ENCODE results near the gene MARCHF6. TPM values are rescaled to one million over a fixed set of nuclear protein-coding genes. Genes with fewer than 3 reads are reported as not detected.
"Not testable (repeated sequence)": the region's sequence is repeated elsewhere in the genome, so short reads cannot be mapped to it uniquely, and the experiment has no call there.

MARCHF6 gene
- total and polyA plus RNA-seq, 4 experiments from 2014 or later, result 25.4 to 203 (median 126) TPM

DNA sequence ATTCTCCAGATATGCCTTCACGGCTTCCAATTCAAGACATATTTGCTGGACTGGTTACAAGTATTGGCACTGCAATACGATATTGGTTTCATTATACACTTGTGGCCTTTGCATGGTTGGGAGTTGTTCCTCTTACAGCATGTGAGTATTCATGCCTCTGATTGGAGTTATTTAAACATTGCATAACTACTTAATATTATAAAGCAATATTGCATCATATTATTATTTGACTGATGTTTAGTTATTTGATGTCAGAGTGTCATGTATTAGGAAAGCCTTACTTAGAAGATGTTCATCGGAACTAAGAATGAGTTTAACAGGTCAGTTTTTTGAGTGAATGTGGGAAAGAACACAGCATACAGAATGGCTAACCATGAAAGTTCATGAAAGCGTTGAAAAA, 28.3 kb downstream of the MARCHF6 start:
- no peaks in the 10 kb centered on the region for H3K27me3 ChIP-seq (ENCODE audit: insufficient read depth, low read length)
- H3K27ac Mint-ChIP-seq, result no peak overlapping the region
- H3K36me3 Mint-ChIP-seq, result peaks cover 20 to 59% of the 10 kb centered on the region in 2 donors
- H3K4me1 ChIP-seq (ENCODE audit: insufficient read depth, low read length), result peaks cover 9% of the 10 kb centered on the region
- H3K4me3 Mint-ChIP-seq, result no peak overlapping the region
- CTCF ChIA-PET (ENCODE audit: partially characterized antibody), result no interaction called here
- peaks cover 23 to 30% (median 25%) of the 10 kb centered on the region in 4 donors for H3K4me1 Mint-ChIP-seq
- H3K9me3 ChIP-seq (ENCODE audit: control insufficient read depth in 1 of 2, low read length in 2 of 2), result no peaks in the 10 kb centered on the region
- no peak overlapping the region for H3K4me3 ChIP-seq (ENCODE audit: low read length in 2 of 2)
- H3K9me3 Mint-ChIP-seq, result no peaks in the 10 kb centered on the region
- DNase-seq, result no peak
- peaks cover 23% of the 10 kb centered on the region for H3K36me3 ChIP-seq (ENCODE audit: insufficient read depth, low read length)
- no peaks in the 10 kb centered on the region for H3K27me3 Mint-ChIP-seq
- POLR2A ChIA-PET (ENCODE audit: partially characterized antibody), result no interaction called here
- intact Hi-C loops (cut with micrococcal nuclease), result no loop called here
- no peak overlapping the region for H3K27ac ChIP-seq (ENCODE audit: low read depth, low read length)

DNA sequence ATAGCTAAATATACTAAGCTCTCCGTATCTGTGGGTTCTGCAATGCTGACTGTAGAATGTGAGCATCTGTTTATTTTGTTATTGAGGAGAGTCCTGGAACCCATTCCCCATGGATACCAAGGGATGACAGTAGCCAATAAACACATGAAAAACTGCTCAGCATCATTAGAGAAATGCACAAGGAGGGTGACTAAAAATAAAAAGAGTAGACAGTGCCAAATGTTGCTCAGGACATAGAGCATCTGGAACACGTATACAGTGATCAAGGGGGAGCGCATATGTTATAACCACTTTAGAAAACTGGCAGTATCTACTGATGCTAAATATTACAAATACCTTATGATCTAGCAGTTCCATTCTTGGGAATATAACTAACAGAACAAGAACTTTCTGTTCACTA, 31.0 kb downstream of the MARCHF6 start:
- peak overlapping the region in 1 of 7 donors; percentile 6 for H3K27ac Mint-ChIP-seq
- POLR2A ChIA-PET (ENCODE audit: partially characterized antibody), result no interaction called here
- intact Hi-C loops (cut with micrococcal nuclease), result no loop called here
- Histone ChIP-seq H3K36me3 (ENCODE audit: insufficient read depth, low read length) (peaks cover 38% of the 10 kb centered on the region), H3K27me3 (ENCODE audit: insufficient read depth, low read length) (no peaks in the 10 kb centered on the region), H3K9me3 (ENCODE audit: control insufficient read depth in 1 of 2, low read length in 2 of 2) (no peaks in the 10 kb centered on the region), H3K4me1 (ENCODE audit: insufficient read depth, low read length) (no peaks in the 10 kb centered on the region), H3K27ac (ENCODE audit: low read depth, low read length) (no peak overlapping the region), H3K4me3 (ENCODE audit: low read length in 2 of 2) (no peak overlapping the region)
- CTCF ChIA-PET (ENCODE audit: partially characterized antibody), result interaction anchor here (2.3 kb wide), 1 partner anchor 100 kb away, joined by 6 read pairs; no protein-coding TSS in a partner anchor
- no peaks in the 10 kb centered on the region for H3K27me3 Mint-ChIP-seq
- no peak overlapping the region for H3K4me3 Mint-ChIP-seq
- H3K9me3 Mint-ChIP-seq, result no peaks in the 10 kb centered on the region
- DNase-seq, result no peak
- peaks cover 16 to 58% of the 10 kb centered on the region in 2 donors for H3K36me3 Mint-ChIP-seq
- peaks cover 12 to 16% (median 13%) of the 10 kb centered on the region in 4 donors for H3K4me1 Mint-ChIP-seq

DNA sequence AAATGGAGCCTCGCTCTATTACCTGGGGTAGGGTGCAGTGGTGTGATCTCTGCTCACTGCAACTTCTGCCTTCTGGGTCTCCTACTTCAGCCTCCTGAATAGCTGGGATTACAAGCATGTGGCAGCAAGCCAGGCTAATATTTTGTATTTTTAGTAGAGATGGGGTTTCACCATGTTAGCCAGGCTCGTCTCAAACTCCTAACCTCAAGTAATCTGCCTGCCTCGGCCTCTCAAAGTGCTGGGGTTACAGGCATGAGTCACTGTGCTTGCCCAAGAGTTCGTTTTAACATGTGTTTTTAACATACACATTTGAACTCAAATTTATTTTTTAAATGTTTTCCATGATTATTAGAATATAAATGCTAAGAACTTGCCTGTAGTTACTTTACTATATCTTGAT, 34.2 kb downstream of the MARCHF6 start:
- H3K4me1 ChIP-seq (ENCODE audit: insufficient read depth, low read length), result no peaks in the 10 kb centered on the region
- H3K9me3 Mint-ChIP-seq, result no peaks in the 10 kb centered on the region
- no peak overlapping the region for H3K4me3 ChIP-seq (ENCODE audit: low read length in 2 of 2)
- H3K4me1 Mint-ChIP-seq, result peaks cover 5 to 8% (median 7%) of the 10 kb centered on the region in 4 donors
- H3K36me3 Mint-ChIP-seq, result peaks cover 26 to 70% of the 10 kb centered on the region in 2 donors
- H3K4me3 Mint-ChIP-seq, result no peak overlapping the region
- ChIA-PET CTCF (ENCODE audit: partially characterized antibody) (no interaction called here), POLR2A (ENCODE audit: partially characterized antibody) (no interaction called here)
- no peaks in the 10 kb centered on the region for H3K27me3 Mint-ChIP-seq
- H3K27me3 ChIP-seq (ENCODE audit: insufficient read depth, low read length), result no peaks in the 10 kb centered on the region
- H3K27ac ChIP-seq (ENCODE audit: low read depth, low read length), result no peak overlapping the region
- no peak for DNase-seq
- peaks cover 51% of the 10 kb centered on the region for H3K36me3 ChIP-seq (ENCODE audit: insufficient read depth, low read length)
- peak overlapping the region in 1 of 7 donors; percentile 17 for H3K27ac Mint-ChIP-seq
- no peaks in the 10 kb centered on the region for H3K9me3 ChIP-seq (ENCODE audit: control insufficient read depth in 1 of 2, low read length in 2 of 2)
- intact Hi-C loops (cut with micrococcal nuclease), result no loop called here

DNA sequence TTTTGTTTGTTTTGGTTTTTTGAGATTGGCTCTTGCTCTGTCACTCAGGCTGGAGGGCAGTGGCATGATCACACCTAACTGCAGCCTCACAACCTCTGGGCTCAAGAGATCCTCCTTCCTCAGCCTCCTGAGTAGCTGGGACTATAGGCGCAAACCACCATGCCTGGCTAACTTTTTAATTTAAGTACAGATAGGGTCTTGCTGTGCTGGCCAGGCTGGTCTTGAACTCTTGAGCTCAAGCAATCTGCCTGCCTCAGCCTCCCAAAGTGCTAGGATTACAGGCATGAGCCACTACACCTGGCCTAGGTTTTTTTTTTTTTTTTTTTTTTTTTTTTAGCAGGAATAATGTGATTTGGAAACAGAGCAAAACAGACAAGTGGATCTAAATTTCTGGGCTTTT, 37.6 kb downstream of the MARCHF6 start:
- Histone ChIP-seq H3K27ac (ENCODE audit: low read depth, low read length) (no peak overlapping the region), H3K36me3 (ENCODE audit: insufficient read depth, low read length) (peaks cover 52% of the 10 kb centered on the region), H3K27me3 (ENCODE audit: insufficient read depth, low read length) (no peaks in the 10 kb centered on the region), H3K4me1 (ENCODE audit: insufficient read depth, low read length) (no peaks in the 10 kb centered on the region), H3K9me3 (ENCODE audit: control insufficient read depth in 1 of 2, low read length in 2 of 2) (no peaks in the 10 kb centered on the region), H3K4me3 (ENCODE audit: low read length in 2 of 2) (no peak overlapping the region)
- ChIA-PET CTCF (ENCODE audit: partially characterized antibody) (no interaction called here), POLR2A (ENCODE audit: partially characterized antibody) (no interaction called here)
- Mint-ChIP-seq H3K9me3 (no peaks in the 10 kb centered on the region), H3K36me3 (peaks cover 36 to 73% of the 10 kb centered on the region in 2 donors), H3K27me3 (no peaks in the 10 kb centered on the region), H3K4me3 (no peak overlapping the region), H3K27ac (no peak overlapping the region), H3K4me1 (peaks cover 1 to 2% (median 2%) of the 10 kb centered on the region in 4 donors)
- no peak for DNase-seq
- intact Hi-C loops (cut with micrococcal nuclease), result no loop called here

DNA sequence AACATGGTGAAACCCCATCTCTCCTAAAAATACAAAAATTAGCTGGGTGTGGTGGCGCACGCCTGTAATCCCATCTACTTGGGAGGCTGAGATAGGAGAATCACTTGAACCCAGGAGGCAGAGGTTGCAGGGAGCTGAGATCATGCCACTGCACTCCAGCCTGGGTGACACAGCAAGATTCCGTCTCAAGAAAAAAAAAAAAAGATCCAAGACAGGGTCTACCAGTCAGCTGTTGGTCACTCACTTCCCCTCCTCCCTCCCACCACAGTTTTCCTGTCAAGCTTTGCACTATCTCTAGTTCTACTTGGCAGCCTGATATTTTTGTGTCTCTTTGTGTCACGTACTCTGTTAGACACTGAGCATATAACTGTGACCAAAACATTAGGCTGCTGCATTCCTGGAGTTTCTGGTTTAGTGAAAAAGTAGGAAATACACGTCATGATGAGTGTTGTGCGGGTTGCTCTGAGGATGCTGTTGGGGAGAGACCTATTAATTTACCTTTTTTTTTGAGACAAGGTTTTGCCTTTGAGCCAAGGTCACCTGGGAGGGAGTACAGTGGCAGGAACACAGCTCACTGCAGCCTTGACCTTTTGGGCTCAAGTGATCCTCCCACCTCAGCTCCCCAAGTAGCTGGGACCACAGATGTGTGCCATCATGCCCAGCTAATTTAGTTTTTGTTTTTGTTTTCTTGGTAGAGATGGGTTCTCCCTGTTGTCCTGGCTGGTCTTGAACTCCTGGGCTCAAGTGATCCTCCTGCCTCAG, 39.3 kb downstream of the MARCHF6 start:
- H3K4me1 Mint-ChIP-seq; H3K27ac Mint-ChIP-seq; H3K4me1 ChIP-seq (ENCODE audit: insufficient read depth, low read length); H3K27me3 Mint-ChIP-seq; H3K27ac ChIP-seq (ENCODE audit: low read depth, low read length); H3K4me3 Mint-ChIP-seq; intact Hi-C loops (cut with micrococcal nuclease); POLR2A ChIA-PET (ENCODE audit: partially characterized antibody); H3K27me3 ChIP-seq (ENCODE audit: insufficient read depth, low read length); H3K9me3 Mint-ChIP-seq; DNase-seq; H3K4me3 ChIP-seq (ENCODE audit: low read length in 2 of 2); H3K9me3 ChIP-seq (ENCODE audit: control insufficient read depth in 1 of 2, low read length in 2 of 2): not testable (repeated sequence)
- peaks cover 53% of the 10 kb centered on the region for H3K36me3 ChIP-seq (ENCODE audit: insufficient read depth, low read length)
- CTCF ChIA-PET (ENCODE audit: partially characterized antibody), result interaction anchor here (1.2 kb wide), 1 partner anchor 12 kb away, joined by 3 read pairs; no protein-coding TSS in a partner anchor
- H3K36me3 Mint-ChIP-seq, result peaks cover 44 to 81% of the 10 kb centered on the region in 2 donors

DNA sequence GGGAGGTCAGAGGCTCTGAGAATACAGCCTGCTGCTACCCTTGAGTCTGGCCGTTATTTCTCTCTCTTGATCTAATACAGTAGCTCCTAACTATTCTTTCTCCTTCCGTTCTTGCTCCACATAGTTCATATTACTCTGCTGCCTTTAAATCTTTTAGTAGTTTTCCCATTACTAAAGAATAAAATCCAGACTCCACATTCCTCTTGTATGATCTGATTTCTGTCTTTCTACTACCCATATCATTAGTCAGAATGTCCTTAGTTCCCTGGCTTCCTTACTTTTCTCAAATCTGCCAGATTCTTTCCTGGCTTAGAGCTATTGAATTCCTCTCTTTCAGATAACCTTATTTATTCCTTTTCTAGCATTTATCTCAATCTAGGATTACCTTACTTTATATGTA, 40.0 kb downstream of the MARCHF6 start:
- Mint-ChIP-seq H3K27me3 (no peaks in the 10 kb centered on the region), H3K27ac (no peak overlapping the region), H3K9me3 (no peaks in the 10 kb centered on the region), H3K4me3 (no peak overlapping the region), H3K4me1 (peaks cover 2 to 7% (median 4%) of the 10 kb centered on the region in 4 donors), H3K36me3 (peaks cover 49 to 82% of the 10 kb centered on the region in 2 donors)
- no peak for DNase-seq
- ChIA-PET CTCF (ENCODE audit: partially characterized antibody) (interaction anchor here (1.2 kb wide), 1 partner anchor 13 kb away, joined by 3 read pairs; no protein-coding TSS in a partner anchor), POLR2A (ENCODE audit: partially characterized antibody) (no interaction called here)
- peaks cover 53% of the 10 kb centered on the region for H3K36me3 ChIP-seq (ENCODE audit: insufficient read depth, low read length)
- no peak overlapping the region for H3K27ac ChIP-seq (ENCODE audit: low read depth, low read length)
- H3K27me3 ChIP-seq (ENCODE audit: insufficient read depth, low read length), result no peaks in the 10 kb centered on the region
- H3K4me3 ChIP-seq (ENCODE audit: low read length in 2 of 2), result no peak overlapping the region
- H3K9me3 ChIP-seq (ENCODE audit: control insufficient read depth in 1 of 2, low read length in 2 of 2), result no peaks in the 10 kb centered on the region
- intact Hi-C loops (cut with micrococcal nuclease), result no loop called here
- no peaks in the 10 kb centered on the region for H3K4me1 ChIP-seq (ENCODE audit: insufficient read depth, low read length)

DNA sequence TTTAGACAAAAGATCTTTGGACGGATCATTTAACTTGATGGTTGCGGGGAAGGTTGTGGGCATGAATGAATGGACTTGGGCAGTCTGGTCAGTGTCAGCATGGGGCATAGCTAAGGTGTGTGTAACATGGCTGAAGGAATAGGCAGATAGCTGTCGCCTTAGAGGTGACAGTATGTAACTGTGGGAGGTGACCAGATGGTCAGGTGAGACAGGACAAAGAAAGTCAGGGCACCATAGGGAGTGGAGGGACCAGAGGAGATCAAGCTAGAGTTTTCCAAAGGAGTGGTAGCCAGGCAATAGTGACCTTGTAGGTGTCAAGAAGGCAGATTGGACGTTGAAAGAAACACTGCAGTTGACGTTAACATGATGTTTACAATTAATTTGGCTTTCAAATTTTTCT, 43.1 kb downstream of the MARCHF6 start:
- intact Hi-C loops (cut with micrococcal nuclease), result no loop called here
- H3K36me3 ChIP-seq (ENCODE audit: insufficient read depth, low read length), result peaks cover 28% of the 10 kb centered on the region
- Mint-ChIP-seq H3K9me3 (no peaks in the 10 kb centered on the region), H3K27ac (peak overlapping the region in 4 of 7 donors; percentile 8 to 88 (median 68)), H3K27me3 (no peaks in the 10 kb centered on the region), H3K36me3 (peaks cover 47 to 70% of the 10 kb centered on the region in 2 donors), H3K4me1 (peaks cover 2 to 7% (median 4%) of the 10 kb centered on the region in 4 donors), H3K4me3 (no peak overlapping the region)
- H3K27ac ChIP-seq (ENCODE audit: low read depth, low read length), result no peak overlapping the region
- no peaks in the 10 kb centered on the region for H3K9me3 ChIP-seq (ENCODE audit: control insufficient read depth in 1 of 2, low read length in 2 of 2)
- H3K4me1 ChIP-seq (ENCODE audit: insufficient read depth, low read length), result no peaks in the 10 kb centered on the region
- H3K27me3 ChIP-seq (ENCODE audit: insufficient read depth, low read length), result no peaks in the 10 kb centered on the region
- H3K4me3 ChIP-seq (ENCODE audit: low read length in 2 of 2), result no peak overlapping the region
- POLR2A ChIA-PET (ENCODE audit: partially characterized antibody), result no interaction called here
- CTCF ChIA-PET (ENCODE audit: partially characterized antibody), result interaction anchor here (1.3 to 2.1 kb wide), 2 partner anchors 38 to 113 kb away, joined by 6 to 7 read pairs; no protein-coding TSS in a partner anchor
- DNase-seq, result no peak
